Endothelial cell of umbilical vein (primary cell): ENCODE results near the gene NWD2. TPM values are rescaled to one million over a fixed set of nuclear protein-coding genes. Genes with fewer than 3 reads are reported as not detected.

ENCODE experiments used
- BruUV-seq: library from RNA; stranded (reverse); fragments of 400-500 nt; replicated peaks from 2 replicates; lab custom pipeline; 2021; lab: Mats Ljungman, UMichigan
- CTCF ChIA-PET: fragments of 300-600, 350-600 bp; sonication (Branson Sonifier 250); formaldehyde crosslinking; loops from one replicate; lab custom pipeline; 2021; ENCODE audit warnings: antibody characterized with exemption, inconsistent platforms; lab: Charles Lee
- POLR2A ChIA-PET: fragments of 300-600, 350-600 bp; sonication (Branson Sonifier 250); formaldehyde crosslinking; loops from one replicate; lab custom pipeline; 2021; ENCODE audit warnings: antibody characterized with exemption, inconsistent platforms; lab: Charles Lee
- DNase-seq: peaks from one replicate; pipeline ENCODE4 v3.0.0-alpha.2; 2011; ENCODE audit warnings: low read depth, low spot score
- FAIRE-seq: peaks from 2 replicates; lab custom pipeline; 2011; peaks lifted over from hg19 to GRCh38; lab: Jason Lieb, UNC
- H2AFZ ChIP-seq: 2 replicates; pipeline ENCODE4 v1.6.0; 2012; ENCODE audit warnings: low read depth, low read length, control low read depth, inconsistent platforms
- H3K27ac ChIP-seq: 2 replicates; pipeline ENCODE4 v1.5.1; 2011; ENCODE audit warnings: low read depth, mild to moderate bottlenecking, control low read depth, low read length, moderate library complexity; ENCODE audit not compliant: insufficient read depth
- H3K27me3 ChIP-seq, 2 experiments: 2 replicates each; pipeline versions ENCODE4 v1.6.0 to v1.6.1; 2011; ENCODE audit warnings: low read length in 2 of 2, mixed read lengths in 1 of 2; ENCODE audit not compliant: control insufficient read depth in 2 of 2, insufficient read depth in 2 of 2
- H3K36me3 ChIP-seq, 2 experiments: 2 replicates in 1 of 2; 3 replicates in 1 of 2; pipeline ENCODE4 v1.5.1; 2011; ENCODE audit warnings: low read length in 2 of 2, mild to moderate bottlenecking in 1 of 2, moderate library complexity in 1 of 2; ENCODE audit not compliant: control insufficient read depth in 2 of 2, insufficient read depth in 2 of 2; ENCODE audit errors: extremely low read depth in 1 of 2
- H3K4me1 ChIP-seq: 3 replicates; pipeline ENCODE4 v1.5.1; 2011; ENCODE audit warnings: mild to moderate bottlenecking, low read length; ENCODE audit not compliant: control insufficient read depth, insufficient read depth; ENCODE audit errors: extremely low read depth
- H3K4me2 ChIP-seq: 2 replicates; pipeline ENCODE4 v1.6.1; 2011; ENCODE audit warnings: low read length, control low read depth, mixed read lengths; ENCODE audit not compliant: insufficient read depth
- H3K4me3 ChIP-seq, 3 experiments: fragments of 200-600 bp in 1 of 3; sonication (generic), shearing (Covaris generic) in 1 of 3; replicated peaks in 1 of 3; 2 replicates each; pipeline ENCODE4 v1.5.1; 2011 to 2016; ENCODE audit warnings: control low read depth in 3 of 3, low read length in 3 of 3, mild to moderate bottlenecking in 2 of 3, inconsistent platforms in 1 of 3, low read depth in 1 of 3, moderate library complexity in 1 of 3; ENCODE audit not compliant: insufficient read depth in 1 of 3
- H3K79me2 ChIP-seq: 2 replicates; pipeline ENCODE4 v1.6.0; 2012; ENCODE audit warnings: low read length, inconsistent platforms; ENCODE audit not compliant: control insufficient read depth, insufficient read depth
- H3K9ac ChIP-seq: replicated peaks from 2 replicates; pipeline ENCODE3; 2011; ENCODE audit warnings: low read length, control low read depth; ENCODE audit not compliant: insufficient read depth; ENCODE audit errors: extremely low read depth
- H3K9me1 ChIP-seq: replicated peaks from 3 replicates; pipeline ENCODE4 v1.6.0; 2011; ENCODE audit warnings: mild to moderate bottlenecking, low read length; ENCODE audit not compliant: control insufficient read depth, insufficient read depth; ENCODE audit errors: extremely low read depth
- H3K9me3 ChIP-seq: replicated peaks from 2 replicates; pipeline ENCODE4 v1.5.1; 2012; ENCODE audit warnings: low read length, inconsistent platforms; ENCODE audit not compliant: control insufficient read depth, insufficient read depth
- H4K20me1 ChIP-seq: replicated peaks from 2 replicates; pipeline ENCODE3; 2011; ENCODE audit warnings: mild to moderate bottlenecking, low read length; ENCODE audit not compliant: control insufficient read depth, insufficient read depth; ENCODE audit errors: extremely low read depth
- CTCF ChIP-seq, 2 donors: IDR thresholded peaks; 1 replicate in 1 of 2; 2 replicates in 1 of 2; pipeline ENCODE4 v1.5.1; 2011; ENCODE audit warnings: low read length in 2 of 2, mild to moderate bottlenecking in 2 of 2, moderate library complexity in 2 of 2, control low read depth in 1 of 2, inconsistent platforms in 1 of 2, low read depth in 1 of 2; ENCODE audit not compliant: insufficient read depth in 1 of 2; ENCODE audit errors: extremely low read depth in 1 of 2
- EZH2 ChIP-seq: IDR thresholded peaks from 2 replicates; pipeline ENCODE4 v1.6.1; 2012; ENCODE audit warnings: borderline replicate concordance, low read depth, mild to moderate bottlenecking, moderate library complexity, low read length, inconsistent platforms; ENCODE audit not compliant: severe bottlenecking
- FOS ChIP-seq: IDR thresholded peaks from 2 replicates; pipeline ENCODE4 v1.6.1; 2011; ENCODE audit warnings: mild to moderate bottlenecking, low read length, moderate library complexity, borderline replicate concordance; ENCODE audit not compliant: insufficient read depth
- GATA2 ChIP-seq: IDR thresholded peaks from 2 replicates; pipeline ENCODE4 v1.7.0; 2011; ENCODE audit warnings: low read depth, mild to moderate bottlenecking, moderate library complexity, mixed read lengths, low read length; ENCODE audit not compliant: insufficient read length, insufficient read depth
- JUN ChIP-seq: IDR thresholded peaks from 2 replicates; pipeline ENCODE4 v1.6.1; 2011; ENCODE audit warnings: borderline replicate concordance, low read depth; ENCODE audit not compliant: insufficient read length, insufficient read depth
- MAX ChIP-seq: IDR thresholded peaks from 2 replicates; pipeline ENCODE4 v1.6.1; 2011; ENCODE audit not compliant: insufficient read depth, insufficient read length
- MYC ChIP-seq: IDR thresholded peaks from one replicate; pipeline ENCODE4 v1.6.1; 2011; ENCODE audit warnings: mild to moderate bottlenecking, low read depth, low read length
- POLR2A ChIP-seq: IDR thresholded peaks from 2 replicates; pipeline ENCODE4 v1.6.1; 2012; ENCODE audit warnings: low read depth, mild to moderate bottlenecking, control low read depth, low read length
- POLR2AphosphoS5 ChIP-seq: IDR thresholded peaks from 2 replicates; pipeline ENCODE4 v1.6.1; 2012; ENCODE audit warnings: low read depth, mild to moderate bottlenecking, control low read depth, low read length, moderate library complexity; ENCODE audit not compliant: insufficient read depth
- dilution Hi-C: fragments of 300-500 bp; cut with MboI; formaldehyde crosslinking; loops from one replicate; pipeline ENCODE4 v1.15.0; 2019; ENCODE audit warnings: low sequenced_read_pairs; ENCODE audit not compliant: extremely low pct_ligation_motif_present
- intact Hi-C: fragments of 100-400 bp; cut with micrococcal nuclease; formaldehyde crosslinking; loops from one replicate; pipeline ENCODE4 v1.10.0; 2022
- polyA plus RNA-seq, 4 experiments: library from polyadenylated mRNA; depleted of rRNA in 3 of 4; stranded (reverse) in 3 of 4; unstranded in 1 of 4; fragments of >200 nt; gene quantifications; 2 replicates each; pipeline versions ENCODE4 v1.2.1 to v1.2.3, GENCODE V29; 2011 to 2012; ENCODE audit warnings: missing spikeins in 1 of 4
- total RNA-seq: library from RNA; stranded (reverse); gene quantifications from 2 replicates; pipeline ENCODE4 v1.2.3, GENCODE V29; 2021

Gene NWD2
- total and polyA plus RNA-seq, 2 donors (not counting 3 experiments of a cell fraction or from before 2014, with no cell fraction given), result not detected

GRCh38 chr4:37246891-37247290 is 2.3 kb downstream of the NWD2 start:
- Histone ChIP-seq H3K4me2 (no peak overlapping the region), H3K4me3 (no peak overlapping the region), H3K27me3 (peaks cover 15 to 27% of the 10 kb centered on the region in 2 experiments), H3K36me3 (no peaks in the 10 kb centered on the region), H4K20me1 (no peaks in the 10 kb centered on the region), H2AFZ (no peak overlapping the region), H3K4me1 (no peaks in the 10 kb centered on the region), H3K79me2 (no peaks in the 10 kb centered on the region), H3K9ac (no peak overlapping the region), H3K27ac (no peak overlapping the region), H3K9me1 (no peaks in the 10 kb centered on the region), H3K9me3 (no peaks in the 10 kb centered on the region)
- BruUV-seq, result no TSS peak
- CTCF ChIA-PET, result no interaction called here
- FAIRE-seq (no peak), DNase-seq (no peak)
- dilution Hi-C loops, result no loop called here
- POLR2A ChIA-PET, result no interaction called here
- intact Hi-C loops, result no loop called here
- TF ChIP-seq POLR2A (no peak), MAX (no peak), FOS (no peak), POLR2AphosphoS5 (no peak), EZH2 (no peak), CTCF (IDR thresholded peaks at IDR 0.05; ENCODE audit: extremely low read depth in 1 of 2, insufficient read depth in 1 of 2, low read depth in 1 of 2, low read length in 2 of 2) (no peak), GATA2 (no peak), JUN (no peak), MYC (no peak)
